Stimulated activated CD4-positive, alpha-beta T cell treated with anti-CD3 and anti-CD28 coated beads, Interleukin-1b, Interleukin-23, amount 100 ng/mL, for 4 hours (primary cell): ENCODE results near the gene NDUFS1.
"Not testable (repeated sequence)": the region's sequence is repeated elsewhere in the genome, so short reads cannot be mapped to it uniquely, and the experiment has no call there.

Source experiments
- DNase-seq, 2 donors: peaks; one replicate each; pipeline ENCODE4 v3.0.0-alpha.2; 2020; ENCODE audit warnings: low read depth in 2 of 2

Gene NDUFS1

DNA sequence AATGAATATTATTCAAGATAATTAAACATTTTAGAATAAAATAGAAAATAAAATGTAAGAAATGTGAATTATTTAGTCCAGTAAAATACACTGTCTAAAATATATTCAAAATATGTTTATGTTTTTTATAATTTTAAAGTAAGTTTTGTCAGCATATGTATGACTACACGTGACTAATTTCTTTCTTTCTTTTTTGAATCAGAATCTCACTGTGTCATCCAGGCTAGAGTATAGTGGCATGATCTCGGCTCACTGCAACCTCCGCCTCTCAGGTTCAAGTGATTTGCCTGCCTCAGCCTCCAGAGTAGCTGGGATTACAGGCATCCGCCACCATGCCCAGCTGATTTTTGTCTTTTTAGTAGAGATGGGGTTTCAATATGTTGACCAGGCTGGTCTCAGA is 54.2 kb downstream of the NDUFS1 start:
- DNase-seq, result no peak

GRCh38 chr2:206098872-206099271 is 60.4 kb downstream of the NDUFS1 start:
- DNase-seq, result not testable (repeated sequence)

DNA sequence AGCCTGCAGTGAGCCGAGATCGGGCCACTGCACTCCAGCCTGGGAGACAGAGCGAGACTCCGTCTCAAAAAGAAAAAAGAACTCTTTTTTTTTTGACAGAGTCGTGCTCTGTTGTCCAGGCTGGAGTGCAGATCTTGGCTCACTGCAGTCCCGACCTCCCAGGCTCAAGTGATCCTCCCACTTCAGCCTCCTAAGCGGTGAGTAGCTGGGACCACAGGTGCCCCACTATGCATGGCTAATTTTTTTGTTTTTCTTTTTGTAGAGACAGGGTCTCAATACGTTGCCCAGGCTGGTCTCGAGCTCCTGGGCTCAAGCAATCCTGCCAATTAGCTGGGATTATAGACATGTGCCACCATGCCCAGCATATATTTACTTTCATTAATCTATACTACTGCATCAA is 60.8 kb downstream of the NDUFS1 start:
- DNase-seq, result no peak

- no peak for DNase-seq
Measured at GRCh38 chr2:206096876-206097275, 62.4 kb downstream of the NDUFS1 start.

DNA sequence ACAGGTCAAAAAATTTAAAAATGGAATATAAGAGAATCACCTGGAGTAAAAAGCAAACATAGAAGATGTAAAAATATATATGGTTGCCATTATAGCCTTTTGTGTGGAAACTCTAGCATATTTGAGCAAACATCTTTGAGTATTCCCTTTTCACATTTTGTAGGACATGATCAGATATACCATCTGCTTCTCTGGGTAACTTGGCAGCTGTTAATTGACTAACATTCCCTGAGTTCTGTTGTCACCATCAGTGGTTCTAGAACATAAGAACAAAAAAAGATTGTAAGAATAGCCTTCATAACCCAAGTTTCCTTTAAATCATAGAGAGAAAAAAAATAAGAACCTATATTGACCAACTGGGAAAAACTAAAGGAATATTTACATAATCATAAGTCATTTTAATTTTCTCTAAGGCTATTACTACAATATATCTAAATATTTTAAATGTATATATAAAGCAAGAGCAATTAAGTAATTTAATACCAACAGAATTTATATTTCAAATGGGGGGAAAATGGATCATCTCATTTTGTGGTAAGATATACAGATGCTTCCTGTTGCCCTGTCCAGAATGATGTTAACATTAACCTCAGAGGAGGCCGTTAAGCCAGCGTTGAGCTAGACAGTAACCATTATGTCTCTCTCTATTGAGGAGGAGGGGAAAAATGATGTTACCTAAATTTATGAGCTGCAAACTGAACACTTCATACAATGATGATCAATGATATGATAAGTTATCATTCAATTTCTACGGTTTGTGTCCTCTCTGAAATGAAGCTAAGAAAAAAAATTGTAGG is 63.5 kb downstream of the NDUFS1 start:
- DNase-seq, result no peak

DNA sequence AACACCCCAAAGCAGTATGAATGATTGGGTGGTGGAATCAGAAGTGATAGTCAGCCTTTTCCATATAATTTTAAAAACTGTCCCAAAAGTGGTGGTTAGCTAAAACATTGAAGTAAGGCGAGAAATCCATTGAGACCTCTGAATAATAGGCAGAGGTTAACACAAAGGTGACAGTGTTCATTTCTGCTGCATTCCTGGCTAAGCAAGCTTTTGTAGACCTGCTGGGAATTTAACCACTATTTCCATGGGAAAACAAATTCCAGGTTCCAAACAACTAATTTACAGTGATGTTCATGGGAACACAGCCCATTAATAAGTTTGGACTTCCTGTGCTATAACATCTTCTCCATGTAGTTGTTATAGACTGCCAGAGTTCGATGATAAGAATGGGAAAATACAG is 66.9 kb downstream of the NDUFS1 start:
- DNase-seq, result no peak

DNA sequence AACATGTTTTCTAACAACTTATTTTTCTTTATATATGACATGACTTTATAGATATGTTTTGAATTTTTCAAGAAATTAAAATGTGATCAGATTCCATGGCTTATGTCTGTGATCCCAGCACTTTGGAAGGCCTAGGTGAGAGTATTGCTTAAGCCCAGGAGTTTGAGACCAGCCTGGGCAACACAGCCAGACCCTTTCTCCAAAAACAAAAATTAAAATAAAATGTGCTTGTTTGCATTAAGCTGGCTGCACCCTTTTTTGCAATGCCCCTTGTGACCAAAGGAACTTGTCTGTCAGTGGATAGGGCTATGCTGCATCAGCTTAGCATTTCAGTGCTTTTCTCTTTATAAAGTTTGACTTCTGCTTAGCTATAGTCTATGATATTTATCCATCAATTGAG is 71.0 kb downstream of the NDUFS1 start:
- DNase-seq, result no peak

- no peak for DNase-seq
Measured at GRCh38 chr2:206086716-206087350, 72.4 kb downstream of the NDUFS1 start.

GRCh38 chr2:206085742-206086445 is 73.3 kb downstream of the NDUFS1 start, which contains the start of gene INO80D:
Gene INO80D, minus strand, starts transcription at chr2:206086174. Its CDS starts 23,158 bp downstream, at chr2:206063016.
- peak; percentile 58 to 60 for DNase-seq

- peak; percentile 15 to 37 for DNase-seq
Measured at GRCh38 chr2:206084870-206085741, 74.1 kb downstream of the NDUFS1 start.

- DNase-seq, result no peak
Measured at GRCh38 chr2:206084439-206084869, 74.8 kb downstream of the NDUFS1 start.

- no peak for DNase-seq
Measured at GRCh38 chr2:206083602-206084438, 75.4 kb downstream of the NDUFS1 start.

DNA sequence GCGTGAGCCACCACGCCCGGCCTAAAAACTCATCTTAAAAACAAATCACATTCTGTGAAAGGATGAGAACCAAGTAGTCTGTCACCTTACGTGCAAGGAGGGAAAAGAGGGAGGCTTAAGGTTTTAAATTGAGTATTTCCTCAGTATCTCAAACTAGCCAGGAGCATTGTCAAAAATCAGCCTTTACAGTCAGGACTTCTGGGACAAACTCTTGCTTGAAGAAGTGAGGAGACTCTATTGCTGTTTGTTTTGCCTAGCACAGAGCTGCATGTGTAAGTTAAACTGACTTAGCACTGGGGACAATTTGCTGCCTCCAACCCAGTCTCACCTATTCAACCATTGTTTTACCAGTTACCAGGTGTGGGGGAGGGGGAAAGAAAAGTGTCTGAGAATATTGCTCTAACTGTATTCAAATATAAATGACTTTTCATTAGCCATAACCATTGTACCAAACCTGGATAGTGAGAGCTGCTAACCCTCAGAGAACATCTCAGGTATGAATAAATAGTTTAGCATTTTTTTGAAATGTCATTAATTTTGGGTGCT is 76.9 kb downstream of the NDUFS1 start:
- no peak for DNase-seq

DNA sequence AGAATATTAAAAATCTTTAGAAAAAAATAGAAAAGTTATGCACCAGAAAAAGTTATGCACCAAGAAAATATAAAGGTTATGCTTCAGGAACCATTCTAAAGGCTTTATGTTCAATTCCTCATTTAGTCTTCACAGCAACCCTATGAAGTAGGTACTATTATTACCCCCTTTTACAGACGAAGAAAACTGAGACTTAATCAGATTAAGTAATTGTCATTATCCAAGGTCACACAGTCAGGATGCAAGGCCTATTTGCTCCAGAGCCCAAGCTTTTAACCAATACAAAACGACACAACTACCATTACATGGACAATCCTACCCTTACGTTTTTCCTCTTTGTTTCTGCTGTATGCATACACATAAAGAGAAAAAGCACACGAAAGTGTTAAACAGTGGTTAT is 78.3 kb downstream of the NDUFS1 start:
- no peak for DNase-seq

GRCh38 chr2:206079699-206080465 is 79.4 kb downstream of the NDUFS1 start:
- no peak for DNase-seq

DNA sequence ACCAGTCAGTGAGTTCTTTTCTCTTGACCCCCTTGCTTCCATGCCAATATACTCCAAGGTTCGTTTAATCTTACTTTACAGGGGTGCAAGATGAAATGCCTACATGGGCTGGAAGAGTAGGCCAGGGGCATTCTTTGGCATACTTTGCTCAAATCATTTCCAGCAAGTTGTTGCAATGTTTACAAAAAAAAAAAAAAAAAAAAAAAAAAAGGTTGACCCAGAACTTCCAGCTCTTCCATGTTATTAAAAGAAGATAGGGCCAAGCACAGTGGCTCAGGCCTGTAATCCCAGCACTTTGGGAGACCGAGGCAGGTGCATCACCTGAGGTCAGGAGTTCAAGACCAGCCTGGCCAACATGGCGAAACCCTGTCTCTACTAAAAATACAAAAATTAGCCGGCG is 81.4 kb downstream of the NDUFS1 start:
- DNase-seq, result not testable (repeated sequence)

- no peak for DNase-seq
Measured at GRCh38 chr2:206075113-206075512, 84.1 kb downstream of the NDUFS1 start.

- no peak for DNase-seq
Measured at GRCh38 chr2:206071807-206072206, 87.4 kb downstream of the NDUFS1 start.

DNA sequence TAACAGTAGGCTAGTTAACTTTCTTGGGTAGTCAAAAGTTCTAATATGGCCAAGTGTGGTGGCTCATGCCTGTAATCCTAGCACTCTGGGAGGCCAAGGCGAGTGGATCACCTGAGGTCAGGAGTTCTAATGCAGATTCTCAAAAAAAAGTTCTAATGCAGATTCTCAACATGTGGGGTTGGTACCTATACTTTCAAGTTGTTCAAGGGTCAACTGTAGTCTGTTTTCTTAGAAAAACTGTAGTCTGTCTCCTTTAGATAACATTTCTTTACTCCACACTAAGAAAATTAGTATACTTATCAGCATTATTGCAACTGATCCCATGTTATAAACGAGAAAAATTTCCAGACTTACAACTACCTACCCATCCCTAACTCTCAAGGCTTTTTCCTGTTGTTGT is 89.8 kb downstream of the NDUFS1 start:
- DNase-seq, result no peak

GRCh38 chr2:206068207-206068606 is 91.0 kb downstream of the NDUFS1 start:
- no peak for DNase-seq
